ENCODE results near the gene LAIR2. TPM values are rescaled to one million over a fixed set of nuclear protein-coding genes. Genes with fewer than 3 reads are reported as not detected.
A peak's percentile ranks its signal among the peaks of the same experiment; 100 is the strongest.

LAIR2 gene
- total RNA-seq, 1 donor from 2014 or later = not detected

DNA sequence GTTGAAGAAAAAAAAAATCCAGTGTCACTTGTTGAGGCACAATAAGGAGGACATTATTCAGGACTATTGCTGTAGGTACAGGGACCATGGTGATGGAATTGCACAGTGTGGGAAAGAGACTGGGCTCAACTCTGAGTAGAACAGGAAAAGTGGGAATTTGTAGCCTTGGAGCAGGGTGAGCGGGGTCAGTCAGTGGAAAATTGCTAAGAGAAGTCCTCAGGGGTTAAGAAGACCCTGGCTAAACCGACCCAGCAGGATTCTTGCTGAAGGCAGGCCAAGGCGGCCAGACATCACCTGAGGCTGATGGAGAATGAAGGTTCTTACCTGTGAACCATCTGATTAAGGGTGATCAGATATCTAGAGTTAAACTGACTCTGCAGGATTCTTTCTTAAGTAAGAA, 12.5 kb downstream of the LAIR2 start:
- Histone ChIP-seq H3K4me1 (no peaks in the 10 kb centered on the region), H2AFZ (replicated peaks) (no peak overlapping the region), H3K36me3 (no peaks in the 10 kb centered on the region), H3K9me3 (ENCODE audit: low read depth) (no peaks in the 10 kb centered on the region), H4K20me1 (ENCODE audit: low read depth) (no peaks in the 10 kb centered on the region), H3K27me3 (no peaks in the 10 kb centered on the region), H3F3A (ENCODE audit: low read depth) (no peaks in the 10 kb centered on the region), H3K9ac (no peak overlapping the region), H3K4me2 (no peak overlapping the region), H3K4me3 (no peak overlapping the region), H3K79me2 (ENCODE audit: low read depth) (no peaks in the 10 kb centered on the region), H3K27ac (no peak overlapping the region)
- H3K27me3 Mint-ChIP-seq (ENCODE audit: insufficient read depth, low read depth) = no peaks in the 10 kb centered on the region
- no peaks in the 10 kb centered on the region for H3K36me3 Mint-ChIP-seq
- TF ChIP-seq EZH2 (IDR thresholded peaks at IDR 0.05) (no peak), EZH2phosphoT487 (IDR thresholded peaks at IDR 0.05) (no peak)
- TF ChIP-seq, protein P1, sequence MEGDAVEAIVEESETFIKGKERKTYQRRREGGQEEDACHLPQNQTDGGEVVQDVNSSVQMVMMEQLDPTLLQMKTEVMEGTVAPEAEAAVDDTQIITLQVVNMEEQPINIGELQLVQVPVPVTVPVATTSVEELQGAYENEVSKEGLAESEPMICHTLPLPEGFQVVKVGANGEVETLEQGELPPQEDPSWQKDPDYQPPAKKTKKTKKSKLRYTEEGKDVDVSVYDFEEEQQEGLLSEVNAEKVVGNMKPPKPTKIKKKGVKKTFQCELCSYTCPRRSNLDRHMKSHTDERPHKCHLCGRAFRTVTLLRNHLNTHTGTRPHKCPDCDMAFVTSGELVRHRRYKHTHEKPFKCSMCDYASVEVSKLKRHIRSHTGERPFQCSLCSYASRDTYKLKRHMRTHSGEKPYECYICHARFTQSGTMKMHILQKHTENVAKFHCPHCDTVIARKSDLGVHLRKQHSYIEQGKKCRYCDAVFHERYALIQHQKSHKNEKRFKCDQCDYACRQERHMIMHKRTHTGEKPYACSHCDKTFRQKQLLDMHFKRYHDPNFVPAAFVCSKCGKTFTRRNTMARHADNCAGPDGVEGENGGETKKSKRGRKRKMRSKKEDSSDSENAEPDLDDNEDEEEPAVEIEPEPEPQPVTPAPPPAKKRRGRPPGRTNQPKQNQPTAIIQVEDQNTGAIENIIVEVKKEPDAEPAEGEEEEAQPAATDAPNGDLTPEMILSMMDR (IDR thresholded peaks at IDR 0.05) = no peak
- H3K4me3 Mint-ChIP-seq = no peak overlapping the region
- no peak for DNase-seq (ENCODE audit: low spot score)
- no peak overlapping the region for H3K27ac Mint-ChIP-seq
- no peaks in the 10 kb centered on the region for H3K9me3 Mint-ChIP-seq
- no peaks in the 10 kb centered on the region for H3K4me1 Mint-ChIP-seq

DNA sequence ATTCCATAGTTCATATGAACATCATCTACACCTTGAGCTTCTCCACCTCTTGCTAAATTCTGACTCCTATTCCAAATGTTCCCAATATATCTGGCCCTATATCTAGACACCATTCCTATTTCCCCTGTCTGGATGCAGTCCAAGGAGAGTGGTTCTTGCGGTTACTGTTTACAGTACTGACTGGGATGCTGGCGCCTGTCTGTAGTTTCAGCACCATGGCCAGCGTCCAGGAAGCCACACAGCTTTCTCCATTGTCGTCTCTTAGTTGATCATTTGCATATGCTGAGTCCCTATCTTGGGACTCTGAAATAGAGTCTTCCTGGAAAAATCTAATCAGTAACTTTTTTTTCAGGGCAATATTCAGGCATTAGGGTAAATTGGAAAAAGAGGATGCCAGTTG, 14.9 kb downstream of the LAIR2 start:
- H3K27ac Mint-ChIP-seq = no peak overlapping the region
- no peaks in the 10 kb centered on the region for H3K9me3 ChIP-seq (ENCODE audit: low read depth)

DNA sequence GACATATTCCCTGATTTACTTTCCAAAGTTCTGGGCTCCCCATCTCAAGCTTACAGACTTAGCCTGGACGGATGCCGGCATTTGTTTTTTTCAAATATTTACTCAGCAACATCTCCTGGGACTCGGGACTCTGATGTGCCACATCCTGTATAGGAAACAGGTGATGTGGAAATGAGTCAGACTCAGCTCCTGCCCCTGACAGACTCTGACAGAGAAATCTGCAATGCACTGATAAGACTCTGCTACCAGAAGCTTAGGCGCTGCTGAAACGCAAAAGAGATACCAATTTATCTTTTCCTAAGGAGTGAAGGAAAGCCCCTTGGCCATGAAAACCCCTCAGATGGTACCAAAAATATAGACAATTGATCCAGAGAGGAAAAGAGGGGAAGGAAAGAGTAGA, 16.2 kb downstream of the LAIR2 start:
- no peaks in the 10 kb centered on the region for H3F3A ChIP-seq (ENCODE audit: low read depth)
- peaks cover 6% of the 10 kb centered on the region for H3K27me3 Mint-ChIP-seq (ENCODE audit: insufficient read depth, low read depth)
- no peaks in the 10 kb centered on the region for H3K4me1 Mint-ChIP-seq
- no peaks in the 10 kb centered on the region for H3K4me1 ChIP-seq
- H3K79me2 ChIP-seq (ENCODE audit: low read depth) = no peaks in the 10 kb centered on the region
- no peaks in the 10 kb centered on the region for H3K9me3 ChIP-seq (ENCODE audit: low read depth)
- H3K9ac ChIP-seq = no peak overlapping the region
- H4K20me1 ChIP-seq (ENCODE audit: low read depth) = no peaks in the 10 kb centered on the region
- DNase-seq (ENCODE audit: low spot score) = no peak
- no peaks in the 10 kb centered on the region for H3K36me3 ChIP-seq
- H3K27ac ChIP-seq = no peak overlapping the region
- no peaks in the 10 kb centered on the region for H3K36me3 Mint-ChIP-seq
- no peaks in the 10 kb centered on the region for H3K27me3 ChIP-seq
- peaks cover 6% of the 10 kb centered on the region for H3K9me3 Mint-ChIP-seq
- H3K4me3 ChIP-seq = no peak overlapping the region
- TF ChIP-seq, protein P1 (IDR thresholded peaks at IDR 0.05) = no peak
- H3K27ac Mint-ChIP-seq = no peak overlapping the region
- H2AFZ ChIP-seq (replicated peaks) = no peak overlapping the region
- no peak overlapping the region for H3K4me2 ChIP-seq
- H3K4me3 Mint-ChIP-seq = no peak overlapping the region

More for the DNA sequence above, 14.9 kb downstream of the LAIR2 start:
- no peaks in the 10 kb centered on the region for H3F3A ChIP-seq (ENCODE audit: low read depth)
- Mint-ChIP-seq H3K27me3 (ENCODE audit: insufficient read depth, low read depth) (peaks cover 3% of the 10 kb centered on the region), H3K36me3 (no peaks in the 10 kb centered on the region), H3K4me1 (no peaks in the 10 kb centered on the region), H3K9me3 (peaks cover 2% of the 10 kb centered on the region), H3K4me3 (no peak overlapping the region)
- TF ChIP-seq EZH2 (IDR thresholded peaks at IDR 0.05) = no peak
- TF ChIP-seq, protein P1 (IDR thresholded peaks at IDR 0.05) = no peak
- TF ChIP-seq EZH2phosphoT487 (IDR thresholded peaks at IDR 0.05) = no peak
- no peaks in the 10 kb centered on the region for H3K4me1 ChIP-seq
- H3K4me3 ChIP-seq = no peak overlapping the region
- peak; percentile 60 for DNase-seq (ENCODE audit: low spot score)
- H4K20me1 ChIP-seq (ENCODE audit: low read depth) = no peaks in the 10 kb centered on the region
- no peak overlapping the region for H3K4me2 ChIP-seq
- no peak overlapping the region for H3K27ac ChIP-seq
- H3K36me3 ChIP-seq = no peaks in the 10 kb centered on the region
- H3K79me2 ChIP-seq (ENCODE audit: low read depth) = no peaks in the 10 kb centered on the region
- no peak overlapping the region for H3K9ac ChIP-seq
- no peak overlapping the region for H2AFZ ChIP-seq (replicated peaks)
- H3K27me3 ChIP-seq = no peaks in the 10 kb centered on the region

All from neural progenitor cell (in vitro differentiated cells).